GM18951 (cell line): ENCODE measurements around the gene RGS19.

ENCODE experiments used
- POLR2A ChIP-seq: IDR thresholded peaks from 4 replicates; pipeline ENCODE4 v1.6.1; 2011; ENCODE audit warnings: mild to moderate bottlenecking; ENCODE audit not compliant: insufficient read length, insufficient read depth; ENCODE audit errors: extremely low read depth
- in situ Hi-C: fragments of 300-500 bp; cut with MboI; formaldehyde crosslinking; loops from one replicate; pipeline ENCODE4 v1.12.0; 2022; ENCODE audit warnings: low sequenced_read_pairs, mixed read lengths, inconsistent platforms; ENCODE audit not compliant: unreplicated experiment

Gene RGS19

GRCh38 chr20:64044484-64045247 lies 34.7 kb downstream of the RGS19 start:
- in situ Hi-C loops: no loop called here
- no peak for TF ChIP-seq POLR2A

- in situ Hi-C loops: no loop called here
- TF ChIP-seq POLR2A: no peak
These were observed 35.5 kb downstream of the RGS19 start for GRCh38 chr20:64043768-64044167.

GRCh38 chr20:64042054-64042781 lies 37.1 kb downstream of the RGS19 start:
- in situ Hi-C loops: no loop called here
- peak; percentile 38 for TF ChIP-seq POLR2A

GRCh38 chr20:64041781-64042053 lies 37.6 kb downstream of the RGS19 start:
- TF ChIP-seq POLR2A: no peak
- in situ Hi-C loops: no loop called here

DNA sequence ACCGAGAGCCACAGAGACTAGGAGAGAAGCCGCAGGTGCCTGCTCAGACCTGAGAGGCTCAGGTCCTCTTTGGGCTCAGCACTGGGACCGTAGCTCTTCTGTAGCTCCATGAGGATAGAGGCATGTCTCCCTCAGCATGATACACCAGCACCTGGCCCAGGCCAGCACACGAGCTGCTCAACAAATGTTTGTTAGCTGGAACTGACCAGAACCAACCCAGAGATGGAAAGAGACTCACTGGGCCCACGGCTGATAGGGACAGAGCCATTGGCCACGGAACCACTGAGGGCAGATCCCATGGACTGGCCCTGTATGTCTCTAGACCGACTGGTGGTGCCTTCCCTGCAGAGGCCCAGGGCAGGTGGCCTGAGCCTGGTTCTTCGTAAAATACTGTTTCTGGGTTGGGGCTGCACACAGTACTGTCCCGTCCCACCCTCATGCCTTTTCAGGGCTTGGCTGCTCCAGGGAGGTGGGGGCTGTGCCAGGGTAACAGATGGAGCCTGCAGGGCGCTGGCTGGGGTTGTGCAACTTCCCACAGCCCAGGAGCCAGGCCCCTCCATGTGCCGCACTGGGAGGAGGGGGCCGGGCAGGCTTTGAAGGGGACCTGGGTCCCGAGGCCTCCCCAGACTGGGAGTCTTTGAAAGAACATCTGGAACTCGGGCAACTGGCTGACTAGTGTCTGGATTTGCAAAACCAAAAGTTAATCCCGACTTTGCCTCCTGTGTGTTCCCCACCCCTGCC lies 38.1 kb downstream of the RGS19 start:
- in situ Hi-C loops: no loop called here
- TF ChIP-seq POLR2A: no peak

DNA sequence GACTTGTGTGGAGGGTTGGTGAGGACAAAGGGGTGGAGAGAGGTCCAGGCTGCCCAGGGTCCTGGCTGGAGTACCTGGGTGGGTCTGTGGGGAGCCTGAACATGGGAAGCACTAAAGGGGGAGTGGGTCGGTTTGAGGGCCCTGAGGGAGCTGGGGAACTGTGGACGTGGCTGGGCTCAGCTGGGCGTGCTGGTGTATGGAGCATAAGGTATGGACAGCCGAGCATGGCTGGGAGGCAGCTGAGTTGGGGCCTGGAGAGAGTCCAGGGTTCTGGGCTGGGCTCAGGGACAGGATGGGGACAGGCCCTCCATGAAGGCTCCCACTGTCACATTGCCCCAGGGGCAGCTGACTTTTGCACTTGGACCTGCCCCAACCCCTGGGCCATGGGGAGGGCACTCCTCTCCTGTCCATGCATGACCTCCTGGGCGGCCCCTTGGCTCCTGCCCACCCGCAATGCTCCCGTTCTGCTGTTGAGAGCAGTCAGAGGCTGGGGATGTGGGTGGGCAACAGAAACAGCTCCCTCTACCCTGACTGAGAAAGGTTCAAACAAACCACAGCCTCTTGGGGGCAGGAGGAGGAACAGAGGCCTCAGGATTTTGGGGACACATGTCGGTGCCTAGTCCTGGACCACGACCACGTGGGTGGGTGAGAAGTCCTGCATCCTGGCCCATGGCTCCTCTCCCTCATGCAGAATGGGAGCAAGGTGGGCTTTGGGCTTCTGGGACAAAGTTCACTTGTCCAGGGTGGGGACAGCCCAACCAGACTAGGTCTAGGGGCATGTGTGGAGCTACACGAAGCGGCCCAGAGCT lies 38.9 kb downstream of the RGS19 start:
- no peak for TF ChIP-seq POLR2A

GRCh38 chr20:64039293-64040160 lies 39.8 kb downstream of the RGS19 start:
- TF ChIP-seq POLR2A: no peak
- in situ Hi-C loops: no loop called here

More for the DNA sequence above, 38.9 kb downstream of the RGS19 start:
- in situ Hi-C loops: no loop called here

- TF ChIP-seq POLR2A: peak; percentile 44
- in situ Hi-C loops: no loop called here
These were observed 40.6 kb downstream of the RGS19 start for GRCh38 chr20:64038565-64039292.

GRCh38 chr20:64038224-64038564 lies 41.1 kb downstream of the RGS19 start:
- in situ Hi-C loops: no loop called here
- no peak for TF ChIP-seq POLR2A

- in situ Hi-C loops: no loop called here
- peak; percentile 8 for TF ChIP-seq POLR2A
These were observed 41.7 kb downstream of the RGS19 start for GRCh38 chr20:64037498-64038213.

DNA sequence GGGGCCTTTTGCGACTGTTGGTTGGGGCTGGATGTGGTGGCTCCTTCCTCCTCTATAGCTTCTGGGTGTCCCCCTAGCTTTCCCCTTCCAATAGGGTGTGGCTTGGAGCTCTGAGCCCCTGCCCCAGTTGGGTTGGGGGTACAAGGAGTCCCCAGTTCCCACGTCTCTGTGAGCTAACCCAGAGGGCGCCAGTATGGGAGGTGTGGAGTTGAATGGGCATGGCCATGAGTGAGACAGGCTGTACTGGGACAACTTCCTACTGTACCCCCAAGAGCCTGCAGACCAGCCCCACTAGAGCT lies 42.2 kb downstream of the RGS19 start:
- in situ Hi-C loops: no loop called here
- TF ChIP-seq POLR2A: no peak
